GM12873 (cell line): Measurements from ENCODE around the gene CYTH3.

Experiments used
- TF ChIP-seq, protein P1 (sequence below): IDR thresholded peaks from 2 replicates; pipeline ENCODE4 v1.5.1; 2012; ENCODE audit warnings: low read depth, mild to moderate bottlenecking, moderate library complexity, low read length, control low read depth; ENCODE audit not compliant: insufficient read depth; ENCODE audit errors: missing control alignments

Gene CYTH3

DNA sequence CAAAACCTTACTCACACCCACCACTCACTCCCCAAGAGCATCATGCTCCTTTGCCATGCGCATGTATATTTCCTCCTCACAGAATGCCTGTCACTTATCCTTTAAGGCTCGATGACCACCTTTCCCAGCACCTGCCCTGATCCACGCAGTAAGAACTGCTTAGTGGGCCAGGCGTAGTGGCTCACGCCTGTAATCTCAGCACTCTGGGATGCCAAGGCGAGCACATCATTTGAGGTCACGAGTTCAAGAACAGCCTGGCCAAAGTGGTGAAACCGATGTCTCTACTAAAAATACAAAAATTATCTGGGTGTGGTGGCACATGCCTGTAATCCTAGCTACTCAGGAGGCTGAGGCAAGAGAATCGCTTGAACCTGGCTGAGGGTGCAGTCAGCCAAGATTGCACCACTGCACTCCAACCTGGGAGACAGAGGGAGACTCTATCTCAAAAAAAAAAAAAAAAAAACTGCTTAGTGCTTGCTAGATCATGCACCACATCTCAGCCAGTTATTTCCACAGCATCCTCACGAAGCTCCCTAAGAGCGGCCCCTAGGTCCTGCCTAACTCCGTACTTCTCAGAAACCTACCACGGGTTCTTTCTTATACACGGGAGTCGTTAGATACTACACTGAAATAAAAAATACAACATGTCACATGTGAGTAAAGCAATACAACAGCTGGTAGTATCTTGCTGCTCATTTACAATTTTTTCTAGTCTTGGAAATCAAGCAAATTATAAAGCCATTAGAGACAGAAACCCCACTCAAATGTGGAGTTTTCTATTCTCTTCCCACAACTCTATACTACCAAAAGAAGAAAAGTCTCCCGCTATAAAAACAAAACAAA lies 37.2 kb downstream of the CYTH3 start:
- TF ChIP-seq, protein P1, sequence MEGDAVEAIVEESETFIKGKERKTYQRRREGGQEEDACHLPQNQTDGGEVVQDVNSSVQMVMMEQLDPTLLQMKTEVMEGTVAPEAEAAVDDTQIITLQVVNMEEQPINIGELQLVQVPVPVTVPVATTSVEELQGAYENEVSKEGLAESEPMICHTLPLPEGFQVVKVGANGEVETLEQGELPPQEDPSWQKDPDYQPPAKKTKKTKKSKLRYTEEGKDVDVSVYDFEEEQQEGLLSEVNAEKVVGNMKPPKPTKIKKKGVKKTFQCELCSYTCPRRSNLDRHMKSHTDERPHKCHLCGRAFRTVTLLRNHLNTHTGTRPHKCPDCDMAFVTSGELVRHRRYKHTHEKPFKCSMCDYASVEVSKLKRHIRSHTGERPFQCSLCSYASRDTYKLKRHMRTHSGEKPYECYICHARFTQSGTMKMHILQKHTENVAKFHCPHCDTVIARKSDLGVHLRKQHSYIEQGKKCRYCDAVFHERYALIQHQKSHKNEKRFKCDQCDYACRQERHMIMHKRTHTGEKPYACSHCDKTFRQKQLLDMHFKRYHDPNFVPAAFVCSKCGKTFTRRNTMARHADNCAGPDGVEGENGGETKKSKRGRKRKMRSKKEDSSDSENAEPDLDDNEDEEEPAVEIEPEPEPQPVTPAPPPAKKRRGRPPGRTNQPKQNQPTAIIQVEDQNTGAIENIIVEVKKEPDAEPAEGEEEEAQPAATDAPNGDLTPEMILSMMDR: no peak

DNA sequence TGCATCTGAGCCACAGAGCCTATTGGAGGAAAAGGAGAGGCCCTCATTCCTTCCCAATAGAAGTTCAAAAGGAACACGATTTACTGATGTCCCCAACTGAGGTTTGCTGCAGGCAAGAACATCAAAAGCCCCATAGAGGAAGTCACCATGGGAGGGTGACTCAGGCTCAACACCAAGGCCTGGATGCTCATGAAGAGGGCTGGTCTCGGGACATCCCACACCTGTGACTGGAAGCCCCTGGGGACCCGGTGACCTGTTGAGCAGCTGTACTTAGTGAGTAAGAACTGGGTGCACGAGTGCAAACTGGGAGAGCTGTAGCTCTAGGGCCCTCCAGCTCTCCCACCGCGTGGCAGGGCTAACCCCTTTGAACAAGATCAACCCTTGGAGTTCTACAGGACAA lies 38.0 kb downstream of the CYTH3 start:
- TF ChIP-seq, protein P1: no peak

DNA sequence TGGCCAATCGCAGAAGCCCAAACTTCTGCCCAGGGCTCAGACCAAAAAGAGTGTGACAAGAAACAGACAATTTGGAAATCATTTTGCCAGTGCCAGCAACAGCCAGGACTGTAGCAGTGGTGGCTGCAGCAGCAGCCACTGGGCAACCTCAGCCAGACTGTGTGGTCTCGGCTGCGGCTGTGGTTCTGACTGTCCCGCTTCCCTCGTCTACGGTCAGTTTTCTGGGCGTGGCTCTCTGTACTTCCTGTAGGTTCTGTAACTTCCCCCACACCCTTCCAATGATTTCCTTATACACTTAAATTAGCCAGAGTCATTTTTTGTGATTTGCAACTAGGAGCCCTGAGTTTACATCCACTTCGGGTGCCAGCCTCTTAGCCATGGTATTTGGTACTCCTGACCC lies 39.9 kb downstream of the CYTH3 start:
- TF ChIP-seq, protein P1: no peak

DNA sequence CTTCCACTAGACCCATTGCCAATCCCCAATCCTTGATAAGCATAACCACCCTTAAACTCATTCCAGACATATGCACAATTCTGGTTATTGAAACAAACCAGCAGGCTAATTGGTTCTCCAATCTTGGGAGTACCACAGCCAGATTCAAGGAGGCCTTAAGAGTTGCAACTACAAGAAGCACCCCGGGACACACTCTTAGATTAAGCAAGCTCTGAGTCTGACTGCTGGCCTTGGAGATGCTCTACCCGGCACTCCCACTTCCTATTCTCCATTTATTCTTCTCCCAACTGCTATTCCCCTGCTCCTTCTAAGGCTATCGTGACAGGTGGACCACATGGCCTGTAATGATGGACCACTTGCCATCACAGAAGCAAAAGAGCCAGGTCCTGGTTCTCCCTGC lies 40.3 kb downstream of the CYTH3 start:
- TF ChIP-seq, protein P1: no peak

DNA sequence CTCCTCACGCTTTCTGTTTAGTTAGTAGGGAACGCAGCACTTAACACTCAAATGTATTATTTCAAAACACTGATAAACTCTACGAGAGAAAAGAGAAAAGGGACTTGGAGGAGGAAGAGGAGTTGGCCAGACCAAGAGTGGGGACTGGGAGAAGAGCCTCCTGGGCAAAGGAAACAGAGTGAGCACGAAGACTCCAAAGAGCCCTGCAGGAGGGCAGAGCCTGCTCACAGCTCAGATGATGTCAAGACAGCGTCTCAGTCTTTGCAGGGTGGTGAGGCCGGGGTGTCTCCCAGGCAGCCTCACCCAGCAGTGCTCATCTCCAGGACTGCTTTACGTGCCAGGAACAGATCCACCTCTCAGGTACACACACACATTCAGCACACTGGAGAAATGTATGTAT lies 41.2 kb downstream of the CYTH3 start:
- TF ChIP-seq, protein P1: no peak

DNA sequence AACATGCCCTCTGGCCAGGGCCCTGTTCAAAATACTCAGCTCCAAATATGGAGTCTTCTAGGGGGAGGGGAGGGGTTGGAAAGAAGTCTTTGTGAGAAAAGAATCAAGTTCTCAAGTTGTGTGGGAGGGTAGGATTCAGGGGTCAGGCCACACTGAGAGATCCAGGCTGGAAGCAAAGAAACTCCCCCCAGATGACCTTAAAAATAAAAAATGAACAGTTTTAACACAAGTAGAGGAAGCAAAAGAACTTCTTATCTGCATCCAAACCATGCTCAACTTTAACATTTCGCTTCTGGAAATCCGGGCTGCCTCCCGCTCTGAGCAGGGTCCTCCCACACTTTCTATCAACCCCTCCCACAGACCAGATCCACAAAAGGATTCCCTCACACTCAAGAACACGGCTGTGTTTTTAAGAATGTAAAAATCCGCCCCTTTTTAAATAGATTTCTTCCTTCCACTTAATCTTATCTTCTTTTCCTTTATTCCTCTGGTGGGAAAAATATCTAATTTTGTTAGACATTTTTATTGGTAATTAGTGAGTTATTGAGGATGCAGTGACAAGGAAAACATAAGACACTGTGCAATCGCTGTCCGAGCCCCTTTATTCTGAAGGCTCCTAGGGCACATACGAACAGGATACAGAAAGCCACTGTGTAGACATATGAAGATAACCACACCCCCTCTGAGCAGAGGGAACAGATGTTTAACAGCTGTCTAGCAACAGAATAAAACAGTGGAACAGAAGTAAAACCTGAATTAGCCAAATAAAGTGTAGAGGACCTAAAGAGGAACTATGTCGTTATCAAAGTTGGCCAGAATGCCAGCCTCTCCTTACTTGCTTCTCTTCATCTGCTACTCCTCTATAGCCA lies 43.8 kb downstream of the CYTH3 start:
- TF ChIP-seq, protein P1: no peak

DNA sequence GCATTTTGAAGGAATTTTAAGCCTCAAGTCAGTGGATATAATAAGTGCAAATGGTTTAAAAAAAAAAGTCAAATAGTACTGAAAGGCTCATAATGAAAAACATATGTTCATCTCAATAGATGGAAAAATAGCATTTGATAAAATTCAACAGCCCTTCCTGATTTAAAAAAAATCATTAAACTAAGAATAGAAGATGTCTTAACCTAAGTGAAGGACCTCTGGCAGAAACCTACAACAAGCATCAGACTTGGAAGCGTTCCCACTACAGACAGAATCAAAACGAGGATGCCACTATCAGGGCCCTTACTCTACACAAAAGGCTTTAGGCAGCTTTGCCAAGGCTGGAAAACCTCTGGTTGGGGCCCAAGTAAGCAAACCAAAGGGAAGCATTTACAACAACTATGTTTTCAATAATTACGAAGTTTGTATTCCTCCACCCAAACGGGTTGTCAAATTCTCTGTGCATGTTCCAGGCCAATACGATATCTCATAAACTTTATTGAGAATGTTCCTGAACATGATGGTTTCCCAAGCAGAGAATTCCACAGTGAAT lies 45.1 kb downstream of the CYTH3 start:
- TF ChIP-seq, protein P1: no peak
